Left lobe of liver (tissue), 2 donors: ENCODE results near the gene TUFM. TPM values are rescaled to one million over a fixed set of nuclear protein-coding genes. Genes with fewer than 3 reads are reported as not detected.
"Not testable (repeated sequence)": the region's sequence is repeated elsewhere in the genome, so short reads cannot be mapped to it uniquely, and the experiment has no call there.

ENCODE experiments used
- ATAC-seq: fragments of 200-7000 bp; cut with Tn5 transposase; one replicate; pipeline ENCODE4 v1.9.1; 2020; ENCODE audit warnings: mild to moderate bottlenecking, moderate library complexity
- DNase-seq: peaks from one replicate; pipeline ENCODE4 v3.0.0-alpha.2; 2020; ENCODE audit warnings: low spot score
- total RNA-seq: library from RNA; stranded (reverse); gene quantifications from one replicate; pipeline ENCODE4 v1.2.1, GENCODE V29; 2021
- donor health status: DM: no; HTN: no; CAD: no; lungs with moderate emphysema.
- donor health status: DM: no; HTN: yes; CAD: no.

TUFM gene
- 177 TPM for total RNA-seq

DNA sequence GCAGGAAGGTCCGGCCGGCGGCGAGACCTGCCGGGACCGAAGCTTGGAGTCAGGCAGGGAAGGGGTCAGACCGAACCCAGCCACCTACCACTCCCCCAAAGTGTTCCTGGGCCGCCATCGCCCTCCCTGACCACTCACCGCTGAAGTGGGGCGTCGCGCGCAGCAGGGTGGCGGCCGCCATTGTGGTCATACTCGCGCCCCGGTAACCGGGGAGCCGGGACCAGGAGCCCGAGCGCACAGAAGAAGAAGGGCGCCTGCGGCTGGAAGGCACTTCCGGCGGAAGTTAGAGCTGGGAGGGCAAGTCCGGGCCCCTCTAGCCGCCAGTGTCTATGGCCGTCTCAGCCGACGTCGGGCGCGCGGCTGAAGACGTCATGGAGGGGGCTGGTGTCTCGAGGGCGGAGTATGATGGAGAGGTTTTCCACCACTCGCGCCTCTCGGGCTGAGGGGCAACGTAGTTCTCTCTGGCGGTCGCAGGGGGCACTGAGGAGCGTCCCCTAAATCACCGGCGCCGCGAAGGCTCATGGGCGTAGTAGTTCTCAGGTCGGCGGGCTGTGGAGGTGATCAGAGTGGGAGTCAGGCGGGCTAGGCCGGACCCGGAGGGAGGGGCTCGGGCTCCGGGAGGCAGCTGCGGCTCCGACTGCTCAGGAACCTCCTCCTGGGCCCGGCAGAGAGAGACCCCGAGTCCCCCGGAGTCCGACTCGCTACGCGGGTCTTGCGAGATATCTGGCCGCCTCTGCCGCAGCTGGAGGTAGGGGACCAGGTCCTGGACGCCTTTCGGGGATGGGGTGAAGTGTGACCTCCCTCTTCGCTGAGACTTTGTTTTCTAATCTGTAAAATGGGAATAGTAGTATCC is at the start of gene TUFM:
Gene TUFM, minus strand, starts transcription at position 269 of the 853 bp plus-strand sequence. Its CDS starts 79 bp downstream, at position 190.
- DNase-seq = peak; percentile 98
- ATAC-seq = peak; percentile 93

DNA sequence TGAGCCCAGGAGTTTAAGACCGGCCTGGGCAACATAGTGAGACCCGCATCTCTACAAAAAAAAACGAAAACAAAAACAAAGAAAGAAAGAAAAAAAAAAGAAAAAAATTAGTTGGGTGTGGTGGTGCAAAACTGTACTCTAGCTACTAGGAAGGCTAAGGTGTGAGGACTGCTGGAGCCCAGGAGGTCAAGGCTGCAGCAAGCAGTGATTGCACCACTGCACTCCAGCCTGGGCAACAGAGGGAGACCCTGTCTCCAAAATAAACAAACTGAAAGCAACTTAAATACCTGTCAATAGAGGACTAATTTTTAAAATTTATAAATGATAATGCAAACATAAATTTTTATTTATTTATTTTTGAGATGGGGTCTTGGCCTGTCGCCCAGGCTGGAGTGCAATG is 49.5 kb upstream of the TUFM start:
- no peak for ATAC-seq
- no peak for DNase-seq

GRCh38 chr16:28893291-28893690 is 47.1 kb upstream of the TUFM start:
- DNase-seq (no peak), ATAC-seq (no peak)

DNA sequence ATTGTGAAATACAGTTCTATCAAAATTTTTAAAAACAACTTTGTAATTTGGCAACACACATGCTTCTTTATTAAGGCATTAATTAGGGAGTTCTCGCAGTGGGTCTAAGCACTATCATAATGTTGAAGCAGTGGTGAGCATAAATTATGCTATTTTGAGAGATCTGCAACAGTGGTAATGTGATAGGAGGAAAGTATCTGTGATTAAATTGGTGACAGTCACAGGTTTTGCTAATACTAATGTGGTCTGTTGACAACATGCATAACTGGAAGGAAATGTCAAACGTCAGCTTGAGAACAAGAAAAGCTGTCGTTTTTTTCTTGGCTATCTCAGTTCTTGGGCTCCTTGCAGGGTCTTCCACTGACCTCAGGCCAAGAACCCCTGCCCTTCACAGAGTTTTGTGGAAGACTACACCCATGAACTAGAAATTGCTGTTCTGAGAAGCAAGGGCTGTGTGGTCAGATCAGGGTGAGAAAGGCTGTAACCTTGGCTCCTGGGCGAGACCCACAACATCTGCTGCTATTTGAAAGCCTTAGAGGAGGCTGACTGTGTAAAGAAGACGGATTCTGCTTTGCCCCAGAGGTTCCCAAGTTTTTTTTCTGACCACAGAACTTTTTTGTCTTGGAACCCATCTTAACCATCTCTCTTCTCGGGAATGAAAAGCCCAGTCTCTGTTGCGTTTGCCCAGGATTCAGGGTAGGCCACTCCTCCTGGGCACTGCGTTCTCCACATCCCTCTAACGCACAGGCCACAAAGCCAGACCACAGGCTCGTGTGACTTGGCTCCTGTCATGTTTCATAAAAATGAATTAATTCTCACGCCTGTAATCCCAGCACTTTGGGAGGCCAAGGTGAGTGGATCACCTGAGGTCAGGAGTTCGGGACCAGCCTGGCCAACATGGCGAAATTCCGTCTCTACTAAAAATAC is 46.1 kb upstream of the TUFM start:
- ATAC-seq (no peak), DNase-seq (no peak)

DNA sequence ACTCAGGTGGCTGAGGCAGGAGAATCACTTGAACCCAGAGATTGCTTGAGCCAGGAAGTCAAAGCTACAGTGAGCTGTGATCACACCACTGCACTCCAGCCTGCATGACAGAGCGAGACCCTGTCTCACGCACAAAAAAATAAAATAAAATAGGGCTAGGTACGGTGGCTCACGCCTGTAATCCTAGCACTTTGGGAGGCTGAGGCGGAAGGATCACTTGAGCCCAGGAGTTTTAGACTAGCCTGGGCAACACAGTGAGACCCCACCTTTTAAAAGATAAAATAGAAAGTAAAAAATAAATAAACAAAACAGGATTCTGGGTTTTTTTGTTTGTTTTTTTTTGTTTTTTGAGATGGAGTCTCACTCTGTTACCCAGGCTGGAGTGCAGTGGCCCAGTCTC is 44.2 kb upstream of the TUFM start:
- ATAC-seq, DNase-seq: not testable (repeated sequence)

DNA sequence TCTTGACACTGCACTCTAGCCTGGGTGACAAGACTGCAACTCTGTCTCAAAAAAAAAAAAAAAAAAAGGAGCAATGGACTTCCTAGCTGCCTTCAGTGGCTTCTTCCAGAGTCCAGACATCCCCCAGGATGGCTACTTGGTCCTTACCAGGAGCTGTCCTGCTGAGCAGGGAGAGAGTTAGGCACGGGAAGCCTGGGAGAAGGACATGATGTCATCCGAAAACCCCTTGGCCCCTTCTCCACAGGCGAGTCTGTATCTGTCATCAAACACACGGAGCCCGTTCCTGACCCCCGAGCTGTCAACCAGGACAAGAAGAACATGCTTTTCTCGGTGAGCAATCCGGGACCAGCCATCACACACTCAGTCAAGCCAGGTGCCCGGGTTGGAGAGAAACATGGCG is 40.8 kb upstream of the TUFM start:
- no peak for ATAC-seq

GRCh38 chr16:28884045-28884444 is 37.9 kb upstream of the TUFM start:
- no peak for DNase-seq
- no peak for ATAC-seq

More for the DNA sequence above, 40.8 kb upstream of the TUFM start:
- no peak for DNase-seq

- no peak for ATAC-seq
- no peak for DNase-seq
Observed at GRCh38 chr16:28883221-28883996, 37.3 kb upstream of the TUFM start.

DNA sequence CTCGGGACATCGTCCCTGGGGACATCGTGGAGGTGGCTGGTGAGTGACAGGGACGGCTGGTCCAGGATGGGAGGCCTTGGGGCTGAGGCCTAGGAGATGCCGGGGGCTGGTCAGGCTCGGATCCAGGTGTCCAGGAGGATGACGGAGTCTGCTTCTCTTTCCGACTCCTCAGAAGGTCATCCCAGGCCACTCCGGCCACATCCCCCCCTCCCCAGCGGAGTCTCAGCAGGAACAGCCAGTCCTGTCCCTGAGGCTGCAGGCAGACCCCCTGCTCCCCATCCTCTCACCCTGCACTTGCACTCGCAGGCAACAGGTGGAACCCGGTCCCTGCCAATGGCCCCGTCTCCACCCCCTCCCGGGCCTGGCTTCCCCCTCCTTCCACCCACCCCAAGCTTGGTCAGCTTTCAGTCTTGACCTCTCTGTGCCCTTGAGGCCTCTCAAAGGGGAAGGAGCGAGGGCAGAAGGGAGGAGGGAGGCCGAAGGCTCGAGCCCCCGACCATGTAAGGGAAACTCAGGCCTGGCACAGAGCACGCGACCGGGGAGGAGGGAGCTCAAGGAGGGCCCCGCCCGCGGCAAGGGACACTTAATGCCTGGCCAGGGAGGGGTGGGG is 36.5 kb upstream of the TUFM start:
- no peak for ATAC-seq
- no peak for DNase-seq

GRCh38 chr16:28881565-28881964 is 35.4 kb upstream of the TUFM start:
- not testable (repeated sequence) for DNase-seq, ATAC-seq

- DNase-seq (no peak), ATAC-seq (no peak)
Observed at GRCh38 chr16:28880955-28881354, 34.8 kb upstream of the TUFM start.

DNA sequence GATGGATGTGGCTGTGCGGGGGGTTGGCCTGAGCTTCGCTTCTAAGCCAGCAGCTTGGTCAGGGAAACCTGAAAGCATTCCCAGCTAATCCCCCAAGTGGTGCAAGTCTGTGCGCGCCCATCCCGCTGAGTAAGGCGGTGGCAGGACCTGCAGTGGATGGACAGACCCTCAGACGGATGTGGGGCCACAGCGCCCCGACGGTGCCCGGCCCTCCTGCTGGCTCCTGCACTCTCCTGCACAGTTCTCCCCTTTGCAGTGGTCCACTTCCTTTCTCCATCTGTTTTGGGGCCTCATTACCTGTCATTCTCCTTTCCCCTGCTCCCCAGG is 34.4 kb upstream of the TUFM start:
- no peak for DNase-seq

GRCh38 chr16:28879841-28880588 is 33.9 kb upstream of the TUFM start:
- ATAC-seq (peak; percentile 91), DNase-seq (peak; percentile 77)

More for the DNA sequence above, 34.4 kb upstream of the TUFM start:
- no peak for ATAC-seq

GRCh38 chr16:28879261-28879840 is 33.2 kb upstream of the TUFM start:
- DNase-seq (no peak), ATAC-seq (peak; percentile 53)

DNA sequence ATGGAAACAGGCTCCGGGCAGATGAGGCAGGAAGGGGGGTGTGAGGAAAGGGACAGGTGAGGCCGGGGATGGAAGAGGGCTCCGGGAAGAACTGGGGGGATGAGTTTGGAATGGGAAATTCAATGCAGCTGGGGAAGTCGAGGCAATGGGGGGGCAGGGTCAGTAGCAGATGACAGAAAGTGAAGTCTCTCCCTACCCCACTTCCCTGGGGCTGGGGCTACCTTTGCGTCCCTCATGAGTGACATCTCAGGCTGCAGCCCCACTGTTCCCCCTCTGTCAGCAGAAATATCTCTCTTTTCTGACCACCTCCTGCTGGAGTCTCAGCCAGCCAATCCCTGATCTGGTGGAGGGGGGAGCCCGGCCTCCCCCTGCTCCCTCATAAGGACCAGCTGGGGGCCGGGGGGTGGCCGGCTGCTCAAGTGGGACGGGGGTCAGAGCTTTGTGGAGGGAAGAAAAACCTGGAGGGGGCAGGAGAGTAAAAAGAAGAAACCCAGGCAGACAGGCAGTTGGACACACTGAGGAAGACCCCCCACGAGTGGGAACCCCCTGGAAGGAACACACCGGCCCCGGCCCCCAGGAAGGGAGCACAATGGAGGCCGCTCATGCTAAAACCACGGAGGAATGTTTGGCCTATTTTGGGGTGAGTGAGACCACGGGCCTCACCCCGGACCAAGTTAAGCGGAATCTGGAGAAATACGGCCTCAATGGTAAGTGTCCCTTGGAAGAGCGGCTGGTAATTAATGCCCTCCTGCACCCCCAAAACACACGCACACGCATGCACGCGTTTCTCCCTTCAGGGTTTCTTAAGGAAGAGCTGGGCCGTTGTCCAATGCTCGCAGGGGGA is 32.2 kb upstream of the TUFM start, which contains the start of gene ATP2A1:
Gene ATP2A1, plus strand, starts transcription at position 406 of the 844 bp plus-strand sequence. Its CDS starts 184 bp downstream, at position 590.
- no peak for ATAC-seq
- no peak for DNase-seq

DNA sequence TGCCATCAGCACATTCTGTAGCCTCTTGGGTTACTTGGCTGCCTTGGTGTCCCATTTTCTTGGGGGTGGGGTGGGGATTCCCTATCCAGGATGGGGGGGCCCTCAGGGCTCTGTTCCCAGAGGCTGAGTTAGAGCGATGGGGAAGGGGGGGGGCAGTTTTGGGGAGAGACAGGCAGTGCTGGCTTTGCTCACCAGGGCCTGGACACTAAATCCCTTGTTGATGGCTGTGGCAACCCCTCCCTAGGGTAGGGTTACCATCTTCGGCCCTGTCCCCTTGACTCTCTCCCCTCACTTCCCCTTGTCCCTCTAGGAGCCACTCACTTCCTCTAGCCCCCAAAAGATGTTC is 31.5 kb upstream of the TUFM start:
- ATAC-seq (no peak), DNase-seq (no peak)

- no peak for DNase-seq
Observed at GRCh38 chr16:28876973-28877654, 31.0 kb upstream of the TUFM start.

More at GRCh38 chr16:28876973-28877654, 31.0 kb upstream of the TUFM start:
- no peak for ATAC-seq
